Measurements from ENCODE around the gene TAF11L4.
"Not testable (repeated sequence)": the region's sequence is repeated elsewhere in the genome, so short reads cannot be mapped to it uniquely, and the experiment has no call there.

TAF11L4 gene

DNA sequence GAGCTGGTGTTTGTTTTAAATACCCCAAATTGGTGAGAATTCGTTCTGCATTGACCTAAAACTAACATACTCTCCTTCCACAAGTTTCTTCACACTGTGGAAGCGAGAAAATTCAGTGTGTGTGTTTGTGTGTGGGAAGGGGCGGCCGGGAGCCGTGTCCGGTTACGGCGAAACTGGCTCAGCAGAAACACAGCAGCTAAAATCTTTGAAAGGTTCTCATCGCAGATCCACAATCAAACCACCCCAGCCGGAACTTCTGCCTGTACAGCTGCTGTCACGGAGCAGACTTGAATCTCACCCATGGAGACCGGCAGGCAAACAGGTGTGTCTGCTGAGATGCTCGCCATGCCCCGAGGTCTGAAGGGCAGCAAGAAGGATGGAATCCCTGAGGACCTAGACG lies at the start of gene TAF11L4:
Gene TAF11L4, plus strand, starts transcription at position 301 of the 400 bp plus-strand sequence.
- not testable (repeated sequence) for DNase-seq

DNA sequence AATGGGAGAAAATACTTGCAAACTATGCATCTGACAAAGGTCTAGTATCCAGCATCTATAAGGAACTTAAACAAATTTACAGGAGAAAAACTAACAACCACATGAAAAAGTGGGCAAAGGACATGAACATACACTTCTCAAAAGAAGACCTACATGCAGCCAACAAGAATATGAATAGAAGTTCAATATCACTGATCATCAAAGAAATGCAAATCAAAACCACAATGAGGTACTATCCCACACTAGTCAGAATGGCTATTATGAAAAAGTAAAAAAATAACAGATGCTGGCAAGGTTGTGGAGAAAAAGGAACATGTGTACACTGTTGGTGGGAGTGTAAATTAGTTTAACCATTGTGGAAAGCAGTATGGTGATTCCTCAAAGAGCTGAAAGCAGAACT lies 46.5 kb upstream of the TAF11L4 start:
- not testable (repeated sequence) for DNase-seq

DNA sequence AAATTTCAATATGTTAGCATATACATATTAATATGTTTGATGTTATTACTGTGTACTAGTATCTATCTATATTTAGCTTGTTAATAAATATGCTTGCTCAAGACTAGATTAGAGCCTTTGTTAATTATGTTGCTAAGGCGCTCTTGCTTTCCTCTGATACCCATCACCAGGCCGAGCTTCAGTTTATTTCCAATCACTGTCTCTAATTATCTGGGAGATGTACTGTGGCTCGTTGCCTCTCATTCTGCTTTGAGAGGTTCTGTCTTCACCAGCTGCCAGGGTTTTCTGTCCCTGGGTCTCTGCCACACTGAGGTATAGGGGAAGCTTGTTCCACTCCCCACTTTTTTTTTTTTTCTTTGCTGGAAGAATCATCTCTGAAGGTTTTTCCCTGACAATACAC lies 44.6 kb upstream of the TAF11L4 start:
- no peak for DNase-seq

DNA sequence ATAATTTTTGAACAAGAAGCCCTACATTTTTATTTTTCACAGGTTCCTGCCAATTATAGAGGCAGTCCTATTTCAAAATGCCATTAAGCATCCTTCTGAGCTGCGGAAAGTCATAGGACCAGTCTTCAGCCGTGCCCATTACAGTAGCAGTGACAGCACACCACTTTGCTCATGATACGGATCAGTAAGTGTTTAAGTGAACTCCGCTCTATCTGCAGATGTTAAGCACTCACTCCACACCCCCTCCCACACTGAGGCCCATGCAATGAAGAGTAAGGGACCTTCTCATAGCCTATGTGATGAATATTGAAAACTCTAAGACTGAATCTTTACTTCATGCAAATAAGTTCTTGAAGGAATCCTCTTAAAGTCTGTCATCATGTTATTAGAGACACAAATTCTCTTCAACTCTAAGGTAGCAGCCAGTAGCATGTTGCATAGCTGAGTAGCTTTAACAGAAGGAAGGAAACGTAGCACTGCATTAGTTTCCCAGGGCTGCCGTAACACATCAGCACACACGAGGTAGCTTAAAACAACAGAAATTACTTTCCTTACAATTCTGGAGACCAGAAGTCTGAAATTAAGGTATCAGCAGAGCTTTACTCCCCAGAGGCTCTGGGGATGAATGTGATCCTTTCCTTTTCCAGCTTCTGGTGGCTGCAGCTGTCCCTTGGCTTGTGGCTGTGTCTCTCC lies 43.9 kb upstream of the TAF11L4 start:
- no peak for DNase-seq

DNA sequence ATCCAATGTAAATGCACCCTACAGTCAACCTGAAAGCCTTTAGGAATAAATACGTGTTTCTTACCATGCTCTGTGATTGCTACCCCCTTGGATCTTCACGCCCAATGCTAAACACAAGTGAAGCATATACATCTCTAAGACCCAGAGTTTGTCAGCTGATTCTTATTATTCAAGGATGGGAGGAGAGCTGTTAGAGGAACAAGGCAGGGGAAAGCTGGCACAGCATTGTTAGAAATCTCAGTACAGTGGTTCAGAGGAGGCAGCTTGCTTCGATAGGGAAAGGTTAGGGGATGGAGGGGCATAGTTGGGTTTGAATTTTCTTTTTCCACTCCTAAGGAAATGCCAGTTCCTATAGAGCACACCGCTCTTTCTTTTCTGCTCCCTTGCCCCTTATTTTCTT lies 40.2 kb upstream of the TAF11L4 start:
- no peak for DNase-seq

DNA sequence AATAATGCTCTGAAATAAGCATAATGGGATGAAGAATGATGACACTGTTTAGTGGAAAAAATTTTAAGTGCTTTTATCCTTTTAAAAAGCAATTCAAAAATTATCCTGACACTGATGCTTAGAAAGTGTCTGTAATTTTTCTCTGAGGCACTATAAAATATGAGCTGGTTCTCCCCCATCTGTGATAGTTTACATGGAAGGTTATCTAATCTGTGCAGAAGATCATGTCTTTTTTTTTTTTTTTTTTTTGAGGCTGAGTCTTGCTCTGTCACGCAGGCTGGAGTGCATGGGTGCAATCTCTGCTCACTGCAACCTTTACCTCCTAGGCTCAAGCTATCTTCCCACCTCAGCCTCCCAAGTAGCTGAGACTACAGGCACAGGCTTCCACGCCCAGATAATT lies 38.8 kb upstream of the TAF11L4 start:
- DNase-seq = no peak

DNA sequence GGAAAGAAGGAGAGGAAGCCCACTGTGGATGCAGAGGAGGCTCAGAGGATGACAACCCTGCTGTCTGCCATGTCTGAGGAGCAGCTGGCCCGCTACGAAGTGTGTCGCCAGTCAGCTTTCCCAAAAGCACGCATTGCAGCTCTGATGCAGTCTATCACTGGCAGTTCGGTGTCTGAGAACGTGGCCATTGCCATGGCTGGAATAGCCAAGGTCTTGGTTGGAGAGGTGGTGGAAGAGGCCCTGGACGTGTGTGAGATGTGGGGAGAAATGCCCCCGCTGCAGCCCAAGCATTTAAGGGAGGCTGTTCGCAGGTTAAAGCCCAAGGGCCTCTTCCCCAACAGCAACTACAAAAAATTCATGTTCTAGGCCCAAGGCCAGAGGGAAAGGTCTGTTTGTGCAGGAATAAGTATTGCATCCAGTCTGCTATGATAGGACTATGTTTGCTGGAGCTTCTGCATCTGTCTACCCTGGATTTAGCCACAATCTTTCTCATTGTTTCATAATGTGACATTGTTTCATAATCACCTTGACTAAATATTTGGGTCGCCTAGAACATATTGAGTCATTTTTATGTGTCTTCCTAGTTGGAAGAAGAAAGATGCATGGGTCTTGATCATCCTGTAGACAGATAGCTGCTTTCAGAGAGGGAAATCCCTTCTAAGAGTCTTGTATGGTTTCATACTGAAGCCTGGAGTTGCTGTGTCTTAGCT lies 35.0 kb upstream of the TAF11L4 start:
- DNase-seq = not testable (repeated sequence)

DNA sequence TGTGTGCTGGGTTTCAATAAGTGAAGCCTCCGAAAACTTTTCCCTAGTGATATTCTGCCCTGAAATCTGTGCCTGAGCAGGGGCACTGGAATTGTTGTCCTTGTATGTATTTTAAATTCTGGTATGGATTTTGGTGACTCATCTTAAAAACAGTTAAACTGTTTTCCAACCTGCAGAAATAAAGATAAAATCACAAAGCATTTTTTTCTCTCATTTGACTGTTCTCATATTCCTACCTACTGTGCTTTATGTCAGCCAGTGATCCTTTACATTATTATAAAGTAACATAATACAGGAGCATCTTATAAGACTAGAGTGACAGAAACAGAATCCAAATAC lies 34.5 kb upstream of the TAF11L4 start:
- no peak for DNase-seq

DNA sequence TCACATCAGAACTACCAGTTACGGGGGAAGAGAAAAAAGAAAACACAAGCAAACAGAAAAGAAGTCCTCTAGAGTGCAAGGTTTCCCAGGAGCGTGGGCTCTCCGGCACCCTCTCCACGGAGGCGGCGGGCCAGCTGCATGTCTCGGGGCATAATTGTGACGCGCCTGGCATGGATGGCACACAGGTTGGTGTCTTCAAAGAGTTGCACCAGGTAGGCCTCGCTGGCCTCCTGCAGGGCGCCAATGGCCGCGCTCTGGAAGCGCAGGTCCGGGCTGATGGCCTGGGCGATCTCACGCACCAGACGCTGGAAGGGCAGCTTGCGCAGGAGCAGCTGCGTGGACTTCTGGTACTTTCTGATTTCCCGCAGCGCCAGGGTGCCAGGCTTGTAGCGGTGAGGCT lies 30.3 kb upstream of the TAF11L4 start:
- DNase-seq = not testable (repeated sequence)

DNA sequence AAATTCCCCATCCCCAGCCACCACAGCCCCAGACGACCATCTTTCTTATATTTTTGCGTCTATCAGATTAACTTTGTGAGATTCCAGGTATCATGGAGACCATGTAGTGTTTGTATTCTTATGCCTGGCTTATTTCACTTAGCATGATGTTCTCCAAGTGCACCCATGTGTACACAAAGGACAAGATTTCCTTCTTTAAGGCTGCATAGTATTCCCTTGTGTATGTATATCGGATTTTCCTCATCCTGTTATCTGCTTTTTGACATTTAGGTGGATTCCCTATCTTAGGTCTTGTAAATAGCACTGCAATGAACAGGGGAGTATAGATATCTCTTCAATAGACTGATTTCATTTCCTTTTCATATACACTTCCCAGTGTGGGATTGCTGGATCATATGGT lies 28.8 kb upstream of the TAF11L4 start:
- no peak for DNase-seq

DNA sequence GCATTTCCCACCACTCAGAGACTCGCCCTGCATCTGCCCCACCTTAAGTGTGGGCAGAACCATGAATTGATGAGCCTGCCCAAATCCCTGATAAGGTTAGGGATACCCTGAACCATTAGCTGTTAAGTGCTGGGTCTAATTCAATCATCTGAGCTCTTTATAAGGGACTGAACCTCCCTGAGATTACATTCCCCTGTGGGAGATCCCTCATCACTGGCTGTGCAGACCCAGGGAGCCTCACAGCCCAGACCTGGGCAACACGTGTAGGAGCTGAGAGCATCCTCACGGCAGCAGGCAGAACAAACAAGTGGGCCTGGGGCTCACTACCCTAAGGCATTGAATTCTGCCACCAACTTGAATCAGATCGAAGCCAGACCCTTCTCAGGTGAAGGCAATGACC lies 24.2 kb upstream of the TAF11L4 start:
- no peak for DNase-seq

DNA sequence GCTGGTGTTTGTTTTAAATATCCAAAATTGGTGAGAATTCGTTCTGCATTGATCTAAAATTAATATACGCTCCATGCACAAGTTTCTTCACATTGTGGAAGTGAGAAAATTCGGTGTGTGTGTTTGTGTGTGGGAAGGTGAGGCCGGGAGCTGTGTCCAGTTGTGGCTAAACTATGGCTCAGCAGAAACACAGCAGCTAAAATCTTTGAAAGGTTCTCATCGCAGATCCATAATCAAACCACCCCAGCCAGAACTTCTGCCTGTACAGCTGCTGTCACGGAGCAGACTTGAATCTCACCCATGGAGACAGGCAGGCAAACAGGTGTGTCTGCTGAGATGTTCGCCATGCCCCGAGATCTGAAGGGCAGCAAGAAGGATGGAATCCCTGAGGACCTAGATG lies 23.7 kb upstream of the TAF11L4 start, which contains the start of gene TAF11L2:
Gene TAF11L2, plus strand, starts transcription at position 301 of the 400 bp plus-strand sequence.
- not testable (repeated sequence) for DNase-seq

DNA sequence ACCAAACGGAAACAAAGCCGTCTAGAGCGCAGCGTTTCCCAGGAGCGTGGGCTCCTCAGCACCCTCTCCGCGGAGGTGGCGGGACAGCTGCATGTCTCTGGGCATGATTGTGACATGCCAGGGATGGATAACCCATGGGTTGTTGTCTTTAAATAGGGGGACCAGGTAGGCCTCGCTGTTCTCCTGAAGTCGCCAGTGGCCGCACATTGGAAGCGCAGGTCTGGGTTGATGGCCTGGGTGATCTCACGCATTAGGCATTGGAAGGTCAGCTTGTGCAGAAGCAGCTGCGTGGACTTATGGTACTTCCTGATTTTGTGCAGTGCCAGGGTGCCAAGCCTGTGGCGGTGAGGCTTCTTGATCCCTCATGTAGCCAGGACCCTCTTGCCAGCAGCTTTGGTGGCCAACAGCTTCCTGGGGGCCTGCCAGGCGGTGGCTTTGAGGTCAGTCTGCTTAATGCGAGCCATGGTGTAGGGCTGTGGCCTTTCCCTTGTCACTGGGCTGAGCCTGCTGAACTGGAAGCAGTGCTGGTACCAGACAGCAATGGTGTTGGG lies 9.8 kb upstream of the TAF11L4 start:
- DNase-seq = no peak

DNA sequence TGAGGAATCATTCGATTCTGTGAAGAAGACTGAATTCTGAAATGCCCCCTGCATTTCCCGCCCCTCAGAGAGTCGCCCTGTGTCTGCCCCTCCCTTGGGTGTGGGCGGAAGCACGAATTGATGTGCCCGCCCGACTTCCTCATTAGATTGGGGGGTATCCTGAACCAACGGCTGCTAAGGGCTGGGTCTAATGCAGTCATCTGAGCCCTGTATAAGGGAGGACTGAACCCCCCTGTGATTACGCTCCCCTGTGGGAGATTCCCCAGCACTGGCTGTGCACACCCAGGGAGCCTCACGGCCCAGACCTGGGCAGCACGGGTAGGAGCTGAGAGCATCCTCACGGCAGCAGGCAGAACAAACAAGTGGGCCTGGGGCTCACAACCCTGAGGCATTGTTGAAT lies 4.1 kb upstream of the TAF11L4 start:
- not testable (repeated sequence) for DNase-seq

DNA sequence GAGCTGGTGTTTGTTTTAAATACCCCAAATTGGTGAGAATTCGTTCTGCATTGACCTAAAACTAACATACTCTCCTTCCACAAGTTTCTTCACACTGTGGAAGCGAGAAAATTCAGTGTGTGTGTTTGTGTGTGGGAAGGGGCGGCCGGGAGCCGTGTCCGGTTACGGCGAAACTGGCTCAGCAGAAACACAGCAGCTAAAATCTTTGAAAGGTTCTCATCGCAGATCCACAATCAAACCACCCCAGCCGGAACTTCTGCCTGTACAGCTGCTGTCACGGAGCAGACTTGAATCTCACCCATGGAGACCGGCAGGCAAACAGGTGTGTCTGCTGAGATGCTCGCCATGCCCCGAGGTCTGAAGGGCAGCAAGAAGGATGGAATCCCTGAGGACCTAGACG lies 3.5 kb upstream of the TAF11L4 start, which contains the start of gene TAF11L3:
Gene TAF11L3, plus strand, starts transcription at position 301 of the 400 bp plus-strand sequence.
- DNase-seq = not testable (repeated sequence)

DNA sequence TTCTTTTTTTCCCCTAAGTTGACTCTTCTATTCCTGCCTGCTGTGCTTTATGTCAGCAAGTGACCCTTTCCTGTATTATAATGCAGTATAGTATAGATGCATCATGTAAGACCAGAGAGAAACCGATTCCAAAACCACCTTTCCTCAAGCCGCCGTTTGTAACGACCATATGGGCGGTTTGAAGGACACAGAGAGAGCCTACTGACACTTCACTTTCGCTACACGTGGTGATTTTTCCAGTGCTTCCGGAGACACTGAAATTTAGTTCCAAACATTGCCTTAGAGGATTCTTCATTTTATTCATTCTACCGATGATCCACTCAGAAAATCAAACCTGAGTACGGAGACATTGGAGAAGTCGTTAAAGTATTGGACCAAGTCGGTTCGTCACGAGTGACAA lies 2.1 kb upstream of the TAF11L4 start:
- not testable (repeated sequence) for DNase-seq

DNA sequence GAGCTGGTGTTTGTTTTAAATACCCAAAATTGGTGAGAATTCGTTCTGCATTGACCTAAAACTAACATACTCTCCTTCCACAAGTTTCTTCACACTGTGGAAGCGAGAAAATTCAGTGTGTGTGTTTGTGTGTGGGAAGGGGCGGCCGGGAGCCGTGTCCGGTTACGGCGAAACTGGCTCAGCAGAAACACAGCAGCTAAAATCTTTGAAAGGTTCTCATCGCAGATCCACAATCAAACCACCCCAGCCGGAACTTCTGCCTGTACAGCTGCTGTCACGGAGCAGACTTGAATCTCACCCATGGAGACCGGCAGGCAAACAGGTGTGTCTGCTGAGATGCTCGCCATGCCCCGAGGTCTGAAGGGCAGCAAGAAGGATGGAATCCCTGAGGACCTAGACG lies 3.3 kb downstream of the TAF11L4 start, which contains the start of gene TAF11L5:
Gene TAF11L5, plus strand, starts transcription at position 301 of the 400 bp plus-strand sequence.
- not testable (repeated sequence) for DNase-seq

DNA sequence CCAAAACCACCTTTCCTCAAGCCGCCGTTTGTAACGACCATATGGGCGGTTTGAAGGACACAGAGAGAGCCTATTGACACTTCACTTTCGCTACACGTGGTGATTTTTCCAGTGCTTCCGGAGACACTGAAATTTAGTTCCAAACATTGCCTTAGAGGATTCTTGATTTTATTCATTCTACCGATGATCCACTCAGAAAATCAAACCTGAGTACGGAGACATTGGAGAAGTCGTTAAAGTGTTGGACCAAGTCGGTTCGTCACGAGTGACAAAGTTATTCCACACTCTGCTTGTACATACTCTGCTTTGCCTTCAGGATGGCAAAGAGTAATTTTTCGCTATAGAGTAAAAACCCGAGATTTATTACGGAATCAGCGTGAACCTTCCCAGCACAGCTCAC lies 4.9 kb downstream of the TAF11L4 start:
- DNase-seq = not testable (repeated sequence)

DNA sequence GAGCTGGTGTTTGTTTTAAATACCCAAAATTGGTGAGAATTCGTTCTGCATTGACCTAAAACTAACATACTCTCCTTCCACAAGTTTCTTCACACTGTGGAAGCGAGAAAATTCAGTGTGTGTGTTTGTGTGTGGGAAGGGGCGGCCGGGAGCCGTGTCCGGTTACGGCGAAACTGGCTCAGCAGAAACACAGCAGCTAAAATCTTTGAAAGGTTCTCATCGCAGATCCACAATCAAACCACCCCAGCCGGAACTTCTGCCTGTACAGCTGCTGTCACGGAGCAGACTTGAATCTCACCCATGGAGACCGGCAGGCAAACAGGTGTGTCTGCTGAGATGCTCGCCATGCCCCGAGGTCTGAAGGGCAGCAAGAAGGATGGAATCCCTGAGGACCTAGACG lies 6.8 kb downstream of the TAF11L4 start, which contains the start of gene TAF11L6:
Gene TAF11L6, plus strand, starts transcription at position 301 of the 400 bp plus-strand sequence.
- DNase-seq = not testable (repeated sequence)
